K562 (cell line): ENCODE results near the gene DLGAP1. TPM values are rescaled to one million over a fixed set of nuclear protein-coding genes. Genes with fewer than 3 reads are reported as not detected.

Experiments used
- ATF1 ChIP-seq, 2 experiments: fragments of 450-650 bp in 1 of 2; IDR thresholded peaks; 2 replicates each; pipeline ENCODE4 v1.6.1; 2016; ENCODE audit warnings: missing compliant biosample characterization in 1 of 2, missing genetic modification characterization in 1 of 2
- CBFB ChIP-seq: sonication (generic); formaldehyde crosslinking; IDR thresholded peaks from 2 replicates; pipeline ENCODE4 v1.4.0; 2020; ENCODE audit warnings: mild to moderate bottlenecking, missing genetic modification reagents
- CREM ChIP-seq: IDR thresholded peaks from 2 replicates; pipeline ENCODE4 v1.6.1; 2014; ENCODE audit warnings: antibody characterized with exemption, low read depth
- EHMT2 ChIP-seq: fragments of 450-650 bp; IDR thresholded peaks from 2 replicates; pipeline ENCODE4 v1.6.1; 2018; ENCODE audit warnings: antibody characterized with exemption
- ETV5 ChIP-seq: sonication (generic); formaldehyde crosslinking; IDR thresholded peaks from 2 replicates; pipeline ENCODE4 v1.4.0; 2020; ENCODE audit warnings: low read depth, mild to moderate bottlenecking, missing genetic modification reagents
- MCM3 ChIP-seq: fragments of 450-650 bp; IDR thresholded peaks from 2 replicates; pipeline ENCODE4 v1.6.1; 2016
- MCM5 ChIP-seq: fragments of 450-650 bp; IDR thresholded peaks from 2 replicates; pipeline ENCODE4 v1.6.1; 2016; ENCODE audit warnings: low read depth
- NCOA1 ChIP-seq: fragments of 450-650 bp; IDR thresholded peaks from 2 replicates; pipeline ENCODE4 v1.6.1; 2016; ENCODE audit warnings: low read depth
- NCOA2 ChIP-seq, 2 experiments: fragments of 450-650 bp; IDR thresholded peaks; 2 replicates each; pipeline ENCODE4 v1.6.1; 2018; ENCODE audit warnings: mild to moderate bottlenecking in 2 of 2, moderate library complexity in 1 of 2; ENCODE audit not compliant: partially characterized antibody in 2 of 2
- NCOA6 ChIP-seq: fragments of 450-650 bp; IDR thresholded peaks from 2 replicates; pipeline ENCODE4 v1.6.1; 2017; ENCODE audit warnings: mild to moderate bottlenecking
- NONO ChIP-seq, 2 experiments: fragments of 200-400 bp in 1 of 2; fragments of 450-650 bp in 1 of 2; formaldehyde crosslinking in 1 of 2; IDR thresholded peaks; 2 replicates each; pipeline ENCODE4 v1.6.1; 2017; ENCODE audit warnings: low read depth in 2 of 2, mild to moderate bottlenecking in 2 of 2, moderate library complexity in 2 of 2, low read length in 1 of 2
- PCBP2 ChIP-seq: fragments of 200-400 bp; formaldehyde crosslinking; IDR thresholded peaks from 2 replicates; pipeline ENCODE4 v1.6.1; 2018; ENCODE audit warnings: low read length, low read depth, mild to moderate bottlenecking, moderate library complexity; ENCODE audit not compliant: poor library complexity, severe bottlenecking
- POLR2AphosphoS5 ChIP-seq: IDR thresholded peaks from 2 replicates; pipeline ENCODE4 v1.6.1; 2011; ENCODE audit warnings: mild to moderate bottlenecking, low read depth, low read length, moderate library complexity; ENCODE audit not compliant: control insufficient read depth, insufficient read depth
- RBM15 ChIP-seq: fragments of 200-400 bp; formaldehyde crosslinking; IDR thresholded peaks from 2 replicates; pipeline ENCODE4 v1.6.1; 2018; ENCODE audit warnings: mild to moderate bottlenecking, low read length, moderate library complexity; ENCODE audit not compliant: insufficient read depth
- SMAD3 ChIP-seq: fragments of 450-650 bp; formaldehyde crosslinking; conservative IDR thresholded peaks from 2 replicates; pipeline ENCODE4 v1.4.0; 2020; ENCODE audit warnings: mild to moderate bottlenecking
- SMARCE1 ChIP-seq: fragments of 450-650 bp; IDR thresholded peaks from 2 replicates; pipeline ENCODE4 v1.7.1; 2016; ENCODE audit warnings: mild to moderate bottlenecking
- YY1 ChIP-seq, 3 experiments: IDR thresholded peaks; 2 replicates each; pipeline ENCODE4 v1.6.1; 2011; ENCODE audit warnings: low read length in 2 of 3, mild to moderate bottlenecking in 2 of 3, moderate library complexity in 2 of 3, borderline replicate concordance in 1 of 3, control low read depth in 1 of 3, low read depth in 1 of 3; ENCODE audit not compliant: insufficient read depth in 3 of 3, insufficient replicate concordance in 2 of 3, control insufficient read depth in 1 of 3, insufficient read length in 1 of 3; ENCODE audit errors: extremely low read depth in 1 of 3
- ZNF143 ChIP-seq: sonication (generic); formaldehyde crosslinking; IDR thresholded peaks from 2 replicates; pipeline ENCODE4 v1.9.0; 2022; ENCODE audit warnings: mild to moderate bottlenecking, missing genetic modification reagents
- ZNF146 ChIP-seq: IDR thresholded peaks from one replicate; pipeline ENCODE4 v1.6.1; 2018; ENCODE audit warnings: missing compliant biosample characterization; ENCODE audit not compliant: unreplicated experiment
- ZNF76 ChIP-seq: fragments of 250-450 bp; sonication (Bioruptor Pico); IDR thresholded peaks from 2 replicates; pipeline ENCODE4 v1.4.0; 2020; ENCODE audit warnings: mild to moderate bottlenecking, moderate library complexity, borderline replicate concordance
- polyA plus RNA-seq, 8 experiments: library from polyadenylated mRNA; depleted of rRNA in 4 of 8; stranded (reverse) in 5 of 8; unstranded in 3 of 8; fragments of >200 nt; fragmentation: Nextera tagmentation in 2 of 8; fragmentation: Illumina TruSeq in 1 of 8; extraction: Ambion mirVana in 2 of 8; extraction: Trizol in 1 of 8; gene quantifications; 2 replicates each; pipeline versions ENCODE4 v1.2.1 to v1.2.3, GENCODE V29; 2011 to 2014; ENCODE audit warnings: inconsistent platforms in 1 of 8, missing spikeins in 1 of 8
- total RNA-seq, 7 experiments: library from RNA; depleted of rRNA in 6 of 7; stranded (reverse); fragments of >200 nt in 6 of 7; fragmentation: Illumina TruSeq in 2 of 7; extraction: Trizol in 2 of 7; gene quantifications; 2 replicates each; pipeline versions ENCODE4 v1.2.1 to v1.2.3, GENCODE V29; 2011 to 2021; ENCODE audit warnings: low replicate concordance in 1 of 7
- TF ChIP-seq, protein P1 (sequence below): IDR thresholded peaks from 2 replicates; pipeline ENCODE4 v1.6.1; 2012; ENCODE audit warnings: low read depth, low read length, improper control_type of control experiment, borderline replicate concordance
- TF ChIP-seq, protein P2 (sequence below): fragments of 450-650 bp; IDR thresholded peaks from 2 replicates; pipeline ENCODE4 v1.6.1; 2016; ENCODE audit warnings: low read depth, mild to moderate bottlenecking, moderate library complexity
- TF ChIP-seq, protein P3 (sequence below): fragments of 450-650 bp; formaldehyde crosslinking; IDR thresholded peaks from 2 replicates; pipeline ENCODE4 v1.4.0; 2020; ENCODE audit warnings: mild to moderate bottlenecking, moderate library complexity

DLGAP1 gene
- total and polyA plus RNA-seq, 9 of the 15 experiments (the other 6 are each of a cell fraction or from before 2014, with no cell fraction given): 0.04 to 0.22 (median 0.08) TPM

DNA sequence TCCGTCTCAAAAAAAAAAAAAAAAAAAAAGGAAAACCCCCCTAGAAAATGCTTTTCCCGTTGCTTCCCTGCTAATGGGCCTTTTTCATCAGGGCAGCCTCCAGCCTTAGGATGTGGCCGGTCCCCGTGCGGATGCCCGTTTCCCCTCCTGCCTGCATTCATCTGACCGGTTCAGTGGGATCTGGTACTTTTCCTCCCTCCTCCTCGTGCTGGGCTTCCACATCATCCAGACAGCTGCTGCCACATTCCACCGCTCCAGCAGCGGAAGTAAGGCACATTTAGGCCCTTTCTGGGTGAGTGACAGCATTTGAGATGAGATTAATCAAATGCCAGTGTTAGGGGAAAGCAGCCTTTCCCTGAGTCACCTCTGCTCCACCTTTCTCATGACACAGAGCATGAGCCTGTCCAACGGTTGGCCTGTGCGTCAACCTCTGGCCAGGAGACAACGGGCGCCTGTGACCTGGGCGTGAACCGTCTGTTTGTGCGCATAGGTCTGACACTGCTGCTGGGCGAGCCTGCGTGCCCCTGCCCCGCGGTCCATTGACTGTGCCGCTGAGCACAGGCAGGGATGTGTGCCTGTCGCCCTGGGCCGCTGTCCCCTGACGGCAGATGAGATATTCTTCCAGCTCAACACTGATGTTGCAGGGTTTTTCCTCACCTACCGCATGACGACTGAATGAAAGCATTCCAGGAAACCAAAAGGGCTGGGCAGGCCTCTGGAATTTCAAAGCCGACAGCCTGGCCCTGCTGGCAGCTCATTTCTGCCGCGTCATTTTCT lies 831.1 kb downstream of the DLGAP1 start (continued):
- TF ChIP-seq RBM15 (no peak), SMAD3 (CRISPR knock-in tag) (peak; percentile 78), ATF1 (CRISPR knock-in tag; IDR thresholded peaks at IDR 0.05) (no peak), ATF1 (tag; IDR thresholded peaks at IDR 0.05) (peak; percentile 95), NONO (IDR thresholded peaks at IDR 0.05; ENCODE audit: low read depth in 2 of 2, low read length in 1 of 2) (no peak), ETV5 (CRISPR knock-in tag) (peak; percentile 99), ZNF143 (CRISPR knock-in tag) (no peak), POLR2AphosphoS5 (peak; percentile 33), CREM (no peak), MCM5 (no peak), PCBP2 (no peak), SMARCE1 (no peak), NCOA2 (IDR thresholded peaks at IDR 0.05; ENCODE audit: partially characterized antibody in 2 of 2) (no peak), ZNF146 (no peak), NCOA6 (no peak), MCM3 (no peak), ZNF76 (CRISPR knock-in tag) (peak; percentile 95), YY1 (IDR thresholded peaks at IDR 0.05; ENCODE audit: borderline replicate concordance in 1 of 3, control insufficient read depth in 1 of 3, extremely low read depth in 1 of 3, insufficient read depth in 3 of 3, insufficient read length in 1 of 3, insufficient replicate concordance in 2 of 3, low read depth in 1 of 3, low read length in 2 of 3) (peak in 2 of 3 experiments; percentile 51 to 63), NCOA1 (no peak; the same call in none of the 2 replicates), CBFB (CRISPR knock-in tag) (peak; percentile 67; the same call in 1 of the 2 replicates), EHMT2 (peak; percentile 65; the same call in 1 of the 2 replicates)
- TF ChIP-seq, protein P1, sequence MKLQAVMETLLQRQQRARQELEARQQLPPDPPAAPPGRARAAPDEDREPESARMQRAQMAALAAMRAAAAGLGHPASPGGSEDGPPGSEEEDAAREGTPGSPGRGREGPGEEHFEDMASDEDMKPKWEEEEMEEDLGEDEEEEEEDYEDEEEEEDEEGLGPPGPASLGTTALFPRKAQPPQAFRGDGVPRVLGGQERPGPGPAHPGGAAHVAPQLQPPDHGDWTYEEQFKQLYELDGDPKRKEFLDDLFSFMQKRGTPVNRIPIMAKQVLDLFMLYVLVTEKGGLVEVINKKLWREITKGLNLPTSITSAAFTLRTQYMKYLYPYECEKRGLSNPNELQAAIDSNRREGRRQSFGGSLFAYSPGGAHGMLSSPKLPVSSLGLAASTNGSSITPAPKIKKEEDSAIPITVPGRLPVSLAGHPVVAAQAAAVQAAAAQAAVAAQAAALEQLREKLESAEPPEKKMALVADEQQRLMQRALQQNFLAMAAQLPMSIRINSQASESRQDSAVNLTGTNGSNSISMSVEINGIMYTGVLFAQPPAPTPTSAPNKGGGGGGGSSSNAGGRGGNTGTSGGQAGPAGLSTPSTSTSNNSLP: peak; percentile 99
- TF ChIP-seq, protein P2, sequence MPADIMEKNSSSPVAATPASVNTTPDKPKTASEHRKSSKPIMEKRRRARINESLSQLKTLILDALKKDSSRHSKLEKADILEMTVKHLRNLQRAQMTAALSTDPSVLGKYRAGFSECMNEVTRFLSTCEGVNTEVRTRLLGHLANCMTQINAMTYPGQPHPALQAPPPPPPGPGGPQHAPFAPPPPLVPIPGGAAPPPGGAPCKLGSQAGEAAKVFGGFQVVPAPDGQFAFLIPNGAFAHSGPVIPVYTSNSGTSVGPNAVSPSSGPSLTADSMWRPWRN: no peak; the same call in 1 of the 2 replicates
- TF ChIP-seq, protein P3, sequence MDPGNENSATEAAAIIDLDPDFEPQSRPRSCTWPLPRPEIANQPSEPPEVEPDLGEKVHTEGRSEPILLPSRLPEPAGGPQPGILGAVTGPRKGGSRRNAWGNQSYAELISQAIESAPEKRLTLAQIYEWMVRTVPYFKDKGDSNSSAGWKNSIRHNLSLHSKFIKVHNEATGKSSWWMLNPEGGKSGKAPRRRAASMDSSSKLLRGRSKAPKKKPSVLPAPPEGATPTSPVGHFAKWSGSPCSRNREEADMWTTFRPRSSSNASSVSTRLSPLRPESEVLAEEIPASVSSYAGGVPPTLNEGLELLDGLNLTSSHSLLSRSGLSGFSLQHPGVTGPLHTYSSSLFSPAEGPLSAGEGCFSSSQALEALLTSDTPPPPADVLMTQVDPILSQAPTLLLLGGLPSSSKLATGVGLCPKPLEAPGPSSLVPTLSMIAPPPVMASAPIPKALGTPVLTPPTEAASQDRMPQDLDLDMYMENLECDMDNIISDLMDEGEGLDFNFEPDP (CRISPR knock-in tag): peak; percentile 89; the same call in 1 of the 2 replicates
